Endothelial cell of umbilical vein (primary cell): ENCODE data around the gene NPAS4. TPM values are rescaled to one million over a fixed set of nuclear protein-coding genes. Genes with fewer than 3 reads are reported as not detected.

Experiments used
- BruUV-seq: library from RNA; stranded (reverse); fragments of 400-500 nt; replicated peaks from 2 replicates; lab custom pipeline; 2021; lab: Mats Ljungman, UMichigan
- CTCF ChIA-PET: fragments of 300-600, 350-600 bp; sonication (Branson Sonifier 250); formaldehyde crosslinking; loops from one replicate; lab custom pipeline; 2021; ENCODE audit warnings: antibody characterized with exemption, inconsistent platforms; lab: Charles Lee
- POLR2A ChIA-PET: fragments of 300-600, 350-600 bp; sonication (Branson Sonifier 250); formaldehyde crosslinking; loops from one replicate; lab custom pipeline; 2021; ENCODE audit warnings: antibody characterized with exemption, inconsistent platforms; lab: Charles Lee
- DNase-seq: peaks from one replicate; pipeline ENCODE4 v3.0.0-alpha.2; 2011; ENCODE audit warnings: low read depth, low spot score
- FAIRE-seq: peaks from 2 replicates; lab custom pipeline; 2011; peaks lifted over from hg19 to GRCh38; lab: Jason Lieb, UNC
- H2AFZ ChIP-seq: 2 replicates; pipeline ENCODE4 v1.6.0; 2012; ENCODE audit warnings: low read depth, low read length, control low read depth, inconsistent platforms
- H3K27ac ChIP-seq: 2 replicates; pipeline ENCODE4 v1.5.1; 2011; ENCODE audit warnings: low read depth, mild to moderate bottlenecking, control low read depth, low read length, moderate library complexity; ENCODE audit not compliant: insufficient read depth
- H3K27me3 ChIP-seq, 2 experiments: 2 replicates each; pipeline versions ENCODE4 v1.6.0 to v1.6.1; 2011; ENCODE audit warnings: low read length in 2 of 2, mixed read lengths in 1 of 2; ENCODE audit not compliant: control insufficient read depth in 2 of 2, insufficient read depth in 2 of 2
- H3K36me3 ChIP-seq, 2 experiments: 2 replicates in 1 of 2; 3 replicates in 1 of 2; pipeline ENCODE4 v1.5.1; 2011; ENCODE audit warnings: low read length in 2 of 2, mild to moderate bottlenecking in 1 of 2, moderate library complexity in 1 of 2; ENCODE audit not compliant: control insufficient read depth in 2 of 2, insufficient read depth in 2 of 2; ENCODE audit errors: extremely low read depth in 1 of 2
- H3K4me1 ChIP-seq: 3 replicates; pipeline ENCODE4 v1.5.1; 2011; ENCODE audit warnings: mild to moderate bottlenecking, low read length; ENCODE audit not compliant: control insufficient read depth, insufficient read depth; ENCODE audit errors: extremely low read depth
- H3K4me2 ChIP-seq: 2 replicates; pipeline ENCODE4 v1.6.1; 2011; ENCODE audit warnings: low read length, control low read depth, mixed read lengths; ENCODE audit not compliant: insufficient read depth
- H3K4me3 ChIP-seq, 3 experiments: fragments of 200-600 bp in 1 of 3; sonication (generic), shearing (Covaris generic) in 1 of 3; replicated peaks in 1 of 3; 2 replicates each; pipeline ENCODE4 v1.5.1; 2011 to 2016; ENCODE audit warnings: control low read depth in 3 of 3, low read length in 3 of 3, mild to moderate bottlenecking in 2 of 3, inconsistent platforms in 1 of 3, low read depth in 1 of 3, moderate library complexity in 1 of 3; ENCODE audit not compliant: insufficient read depth in 1 of 3
- H3K79me2 ChIP-seq: 2 replicates; pipeline ENCODE4 v1.6.0; 2012; ENCODE audit warnings: low read length, inconsistent platforms; ENCODE audit not compliant: control insufficient read depth, insufficient read depth
- H3K9ac ChIP-seq: replicated peaks from 2 replicates; pipeline ENCODE3; 2011; ENCODE audit warnings: low read length, control low read depth; ENCODE audit not compliant: insufficient read depth; ENCODE audit errors: extremely low read depth
- H3K9me1 ChIP-seq: replicated peaks from 3 replicates; pipeline ENCODE4 v1.6.0; 2011; ENCODE audit warnings: mild to moderate bottlenecking, low read length; ENCODE audit not compliant: control insufficient read depth, insufficient read depth; ENCODE audit errors: extremely low read depth
- H3K9me3 ChIP-seq: replicated peaks from 2 replicates; pipeline ENCODE4 v1.5.1; 2012; ENCODE audit warnings: low read length, inconsistent platforms; ENCODE audit not compliant: control insufficient read depth, insufficient read depth
- H4K20me1 ChIP-seq: replicated peaks from 2 replicates; pipeline ENCODE3; 2011; ENCODE audit warnings: mild to moderate bottlenecking, low read length; ENCODE audit not compliant: control insufficient read depth, insufficient read depth; ENCODE audit errors: extremely low read depth
- CTCF ChIP-seq, 2 donors: IDR thresholded peaks; 1 replicate in 1 of 2; 2 replicates in 1 of 2; pipeline ENCODE4 v1.5.1; 2011; ENCODE audit warnings: low read length in 2 of 2, mild to moderate bottlenecking in 2 of 2, moderate library complexity in 2 of 2, control low read depth in 1 of 2, inconsistent platforms in 1 of 2, low read depth in 1 of 2; ENCODE audit not compliant: insufficient read depth in 1 of 2; ENCODE audit errors: extremely low read depth in 1 of 2
- EZH2 ChIP-seq: IDR thresholded peaks from 2 replicates; pipeline ENCODE4 v1.6.1; 2012; ENCODE audit warnings: borderline replicate concordance, low read depth, mild to moderate bottlenecking, moderate library complexity, low read length, inconsistent platforms; ENCODE audit not compliant: severe bottlenecking
- FOS ChIP-seq: IDR thresholded peaks from 2 replicates; pipeline ENCODE4 v1.6.1; 2011; ENCODE audit warnings: mild to moderate bottlenecking, low read length, moderate library complexity, borderline replicate concordance; ENCODE audit not compliant: insufficient read depth
- GATA2 ChIP-seq: IDR thresholded peaks from 2 replicates; pipeline ENCODE4 v1.7.0; 2011; ENCODE audit warnings: low read depth, mild to moderate bottlenecking, moderate library complexity, mixed read lengths, low read length; ENCODE audit not compliant: insufficient read length, insufficient read depth
- JUN ChIP-seq: IDR thresholded peaks from 2 replicates; pipeline ENCODE4 v1.6.1; 2011; ENCODE audit warnings: borderline replicate concordance, low read depth; ENCODE audit not compliant: insufficient read length, insufficient read depth
- MAX ChIP-seq: IDR thresholded peaks from 2 replicates; pipeline ENCODE4 v1.6.1; 2011; ENCODE audit not compliant: insufficient read depth, insufficient read length
- MYC ChIP-seq: IDR thresholded peaks from one replicate; pipeline ENCODE4 v1.6.1; 2011; ENCODE audit warnings: mild to moderate bottlenecking, low read depth, low read length
- POLR2A ChIP-seq: IDR thresholded peaks from 2 replicates; pipeline ENCODE4 v1.6.1; 2012; ENCODE audit warnings: low read depth, mild to moderate bottlenecking, control low read depth, low read length
- POLR2AphosphoS5 ChIP-seq: IDR thresholded peaks from 2 replicates; pipeline ENCODE4 v1.6.1; 2012; ENCODE audit warnings: low read depth, mild to moderate bottlenecking, control low read depth, low read length, moderate library complexity; ENCODE audit not compliant: insufficient read depth
- dilution Hi-C: fragments of 300-500 bp; cut with MboI; formaldehyde crosslinking; loops from one replicate; pipeline ENCODE4 v1.15.0; 2019; ENCODE audit warnings: low sequenced_read_pairs; ENCODE audit not compliant: extremely low pct_ligation_motif_present
- intact Hi-C: fragments of 100-400 bp; cut with micrococcal nuclease; formaldehyde crosslinking; loops from one replicate; pipeline ENCODE4 v1.10.0; 2022
- polyA plus RNA-seq, 4 experiments: library from polyadenylated mRNA; depleted of rRNA in 3 of 4; stranded (reverse) in 3 of 4; unstranded in 1 of 4; fragments of >200 nt; gene quantifications; 2 replicates each; pipeline versions ENCODE4 v1.2.1 to v1.2.3, GENCODE V29; 2011 to 2012; ENCODE audit warnings: missing spikeins in 1 of 4
- total RNA-seq: library from RNA; stranded (reverse); gene quantifications from 2 replicates; pipeline ENCODE4 v1.2.3, GENCODE V29; 2021

The NPAS4 gene
- total and polyA plus RNA-seq, 2 donors (not counting 3 experiments of a cell fraction or from before 2014, with no cell fraction given) = not detected

GRCh38 chr11:66454828-66455227 lies 34.0 kb downstream of the NPAS4 start:
- CTCF ChIA-PET = interaction anchor here (0.7 to 1.3 kb wide), 2 partner anchors 22 to 224 kb away, joined by 3 read pairs; no protein-coding TSS in a partner anchor
- DNase-seq (no peak), FAIRE-seq (no peak)
- H3K27me3 ChIP-seq = peaks cover 7 to 10% of the 10 kb centered on the region in 2 experiments
- H4K20me1 ChIP-seq = no peaks in the 10 kb centered on the region
- H3K27ac ChIP-seq = no peak overlapping the region
- no peaks in the 10 kb centered on the region for H3K4me1 ChIP-seq
- intact Hi-C loops = no loop called here
- H3K9ac ChIP-seq = no peak overlapping the region
- H3K79me2 ChIP-seq = no peaks in the 10 kb centered on the region
- H3K4me2 ChIP-seq = no peak overlapping the region
- POLR2A ChIA-PET = interaction anchor here (0.6 kb wide), 1 partner anchor 324 kb away, joined by 3 read pairs; no protein-coding TSS in a partner anchor
- H3K9me3 ChIP-seq = no peaks in the 10 kb centered on the region
- H3K4me3 ChIP-seq = no peak overlapping the region
- H3K9me1 ChIP-seq = no peaks in the 10 kb centered on the region
- H2AFZ ChIP-seq = no peak overlapping the region
- H3K36me3 ChIP-seq = no peaks in the 10 kb centered on the region
- dilution Hi-C loops = no loop called here
- no TSS peak for BruUV-seq
- TF ChIP-seq MYC (no peak), MAX (no peak), JUN (no peak), EZH2 (no peak), POLR2A (no peak), FOS (no peak), POLR2AphosphoS5 (no peak), CTCF (IDR thresholded peaks at IDR 0.05; ENCODE audit: extremely low read depth in 1 of 2, insufficient read depth in 1 of 2, low read depth in 1 of 2, low read length in 2 of 2) (no peak), GATA2 (no peak)
